SK-N-SH treated with all-trans-retinoic acid at 6 μM for 48 hours (cell line): ENCODE results near the gene DDX19B.
"Not testable (repeated sequence)": the region's sequence is repeated elsewhere in the genome, so short reads cannot be mapped to it uniquely, and the experiment has no call there.

Experiments used
- ATAC-seq: fragments of 200-7000 bp; cut with Tn5 transposase; 3 replicates; pipeline ENCODE4 v1.9.1; 2020; ENCODE audit warnings: mild to moderate bottlenecking, moderate library complexity
- ARNTL ChIP-seq: fragments of 450-650 bp; formaldehyde crosslinking; IDR thresholded peaks from 2 replicates; pipeline ENCODE4 v1.5.0; 2020; ENCODE audit warnings: low read depth, mild to moderate bottlenecking, moderate library complexity, borderline replicate concordance
- BACH2 ChIP-seq: fragments of 250-450 bp; sonication (Bioruptor Pico); IDR thresholded peaks from 2 replicates; pipeline ENCODE4 v1.9.0; 2021; ENCODE audit warnings: mild to moderate bottlenecking, borderline replicate concordance
- CSDC2 ChIP-seq: fragments of 250-450 bp; sonication (Bioruptor Pico); IDR thresholded peaks from 2 replicates; pipeline ENCODE4 v1.5.0; 2020; ENCODE audit warnings: mild to moderate bottlenecking, moderate library complexity
- GLIS3 ChIP-seq: fragments of 250-450 bp; sonication (Bioruptor Pico); IDR thresholded peaks from 2 replicates; pipeline ENCODE4 v1.5.0; 2020; ENCODE audit warnings: mild to moderate bottlenecking, moderate library complexity
- ISL1 ChIP-seq: fragments of 250-450 bp; sonication (Bioruptor Pico); IDR thresholded peaks from 2 replicates; pipeline ENCODE4 v2.1.2; 2022; ENCODE audit warnings: mild to moderate bottlenecking, moderate library complexity
- OSR1 ChIP-seq: fragments of 250-450 bp; sonication (Bioruptor Pico); IDR thresholded peaks from 2 replicates; pipeline ENCODE4 v1.8.0; 2022; ENCODE audit warnings: moderate library complexity, mild to moderate bottlenecking, inconsistent platforms
- PPARA ChIP-seq: fragments of 250-450 bp; sonication (Bioruptor Pico); IDR thresholded peaks from 2 replicates; pipeline ENCODE4 v1.5.0; 2020; ENCODE audit warnings: mild to moderate bottlenecking, borderline replicate concordance
- RARB ChIP-seq: fragments of 250-450 bp; sonication (Bioruptor Pico); IDR thresholded peaks from 2 replicates; pipeline ENCODE4 v1.8.0; 2021; ENCODE audit warnings: mild to moderate bottlenecking, moderate library complexity
- SNAI2 ChIP-seq: fragments of 250-450 bp; sonication (Bioruptor Pico); IDR thresholded peaks from 2 replicates; pipeline ENCODE4 v1.5.0; 2020; ENCODE audit warnings: mild to moderate bottlenecking, moderate library complexity
- TCF4 ChIP-seq: fragments of 250-450 bp; sonication (Bioruptor Pico); IDR thresholded peaks from 2 replicates; pipeline ENCODE4 v1.8.0; 2021; ENCODE audit warnings: mild to moderate bottlenecking, moderate library complexity, borderline replicate concordance
- ZC3H10 ChIP-seq: fragments of 250-450 bp; sonication (Bioruptor Pico); IDR thresholded peaks from 2 replicates; pipeline ENCODE4 v1.5.1; 2021; ENCODE audit warnings: mild to moderate bottlenecking, moderate library complexity
- ZFP3 ChIP-seq: fragments of 250-450 bp; sonication (Bioruptor Pico); IDR thresholded peaks from 2 replicates; pipeline ENCODE4 v1.5.0; 2020; ENCODE audit warnings: mild to moderate bottlenecking, moderate library complexity
- ZFP30 ChIP-seq: fragments of 450-650 bp; formaldehyde crosslinking; IDR thresholded peaks from 2 replicates; pipeline ENCODE4 v1.5.0; 2022; ENCODE audit warnings: mild to moderate bottlenecking, moderate library complexity
- ZNF565 ChIP-seq: fragments of 450-650 bp; formaldehyde crosslinking; conservative IDR thresholded peaks from 2 replicates; pipeline ENCODE4 v1.5.0; 2020; ENCODE audit warnings: low read depth, mild to moderate bottlenecking, moderate library complexity
- ZNF70 ChIP-seq: fragments of 450-650 bp; formaldehyde crosslinking; IDR thresholded peaks from 2 replicates; pipeline ENCODE4 v1.5.0; 2020; ENCODE audit warnings: mild to moderate bottlenecking, moderate library complexity
- ZNF8 ChIP-seq: fragments of 450-650 bp; formaldehyde crosslinking; IDR thresholded peaks from 2 replicates; pipeline ENCODE4 v1.5.0; 2020; ENCODE audit warnings: mild to moderate bottlenecking, moderate library complexity
- TF ChIP-seq, protein P1 (sequence below): fragments of 250-450 bp; sonication (Bioruptor Pico); IDR thresholded peaks from 2 replicates; pipeline ENCODE4 v1.5.0; 2020; ENCODE audit warnings: mild to moderate bottlenecking, moderate library complexity
- TF ChIP-seq, protein P2 (sequence below): fragments of 250-450 bp; sonication (Bioruptor Pico); IDR thresholded peaks from 2 replicates; pipeline ENCODE4 v1.8.0; 2020; ENCODE audit warnings: mild to moderate bottlenecking, moderate library complexity, borderline replicate concordance
- TF ChIP-seq, protein P3 (sequence below): fragments of 250-450 bp; sonication (Bioruptor Pico); IDR thresholded peaks from 2 replicates; pipeline ENCODE4 v1.8.0; 2021; ENCODE audit warnings: low read depth, mild to moderate bottlenecking, moderate library complexity, borderline replicate concordance

DDX19B gene

DNA sequence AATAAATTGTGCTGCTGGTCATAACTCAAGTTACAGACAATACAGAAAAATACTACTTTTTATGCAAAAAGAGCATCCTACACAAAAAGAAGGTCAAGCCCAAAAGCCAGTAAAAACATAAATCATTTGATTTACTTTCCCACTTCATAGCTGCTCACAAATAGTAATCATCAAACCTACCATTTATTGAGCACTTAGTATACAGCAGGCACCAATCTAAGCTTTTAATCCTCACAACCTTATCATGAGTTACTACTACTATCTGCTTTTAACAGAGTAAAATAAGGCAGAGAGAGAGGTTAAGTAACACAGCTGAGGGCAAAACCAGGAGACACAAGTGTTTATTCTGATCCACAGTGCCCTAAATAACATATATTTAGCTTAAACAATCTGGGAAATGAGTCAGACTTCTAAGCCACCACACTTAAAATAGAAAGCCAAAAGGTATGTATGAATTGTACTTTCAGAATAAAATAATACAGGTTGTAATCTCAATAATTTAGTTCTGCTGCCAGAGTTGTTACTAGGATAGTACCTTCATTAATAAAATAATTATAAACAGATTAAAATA is 8.0 kb upstream of the DDX19B start (continued):
- TF ChIP-seq, protein P1, sequence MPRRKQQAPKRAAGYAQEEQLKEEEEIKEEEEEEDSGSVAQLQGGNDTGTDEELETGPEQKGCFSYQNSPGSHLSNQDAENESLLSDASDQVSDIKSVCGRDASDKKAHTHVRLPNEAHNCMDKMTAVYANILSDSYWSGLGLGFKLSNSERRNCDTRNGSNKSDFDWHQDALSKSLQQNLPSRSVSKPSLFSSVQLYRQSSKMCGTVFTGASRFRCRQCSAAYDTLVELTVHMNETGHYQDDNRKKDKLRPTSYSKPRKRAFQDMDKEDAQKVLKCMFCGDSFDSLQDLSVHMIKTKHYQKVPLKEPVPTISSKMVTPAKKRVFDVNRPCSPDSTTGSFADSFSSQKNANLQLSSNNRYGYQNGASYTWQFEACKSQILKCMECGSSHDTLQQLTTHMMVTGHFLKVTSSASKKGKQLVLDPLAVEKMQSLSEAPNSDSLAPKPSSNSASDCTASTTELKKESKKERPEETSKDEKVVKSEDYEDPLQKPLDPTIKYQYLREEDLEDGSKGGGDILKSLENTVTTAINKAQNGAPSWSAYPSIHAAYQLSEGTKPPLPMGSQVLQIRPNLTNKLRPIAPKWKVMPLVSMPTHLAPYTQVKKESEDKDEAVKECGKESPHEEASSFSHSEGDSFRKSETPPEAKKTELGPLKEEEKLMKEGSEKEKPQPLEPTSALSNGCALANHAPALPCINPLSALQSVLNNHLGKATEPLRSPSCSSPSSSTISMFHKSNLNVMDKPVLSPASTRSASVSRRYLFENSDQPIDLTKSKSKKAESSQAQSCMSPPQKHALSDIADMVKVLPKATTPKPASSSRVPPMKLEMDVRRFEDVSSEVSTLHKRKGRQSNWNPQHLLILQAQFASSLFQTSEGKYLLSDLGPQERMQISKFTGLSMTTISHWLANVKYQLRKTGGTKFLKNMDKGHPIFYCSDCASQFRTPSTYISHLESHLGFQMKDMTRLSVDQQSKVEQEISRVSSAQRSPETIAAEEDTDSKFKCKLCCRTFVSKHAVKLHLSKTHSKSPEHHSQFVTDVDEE: no peak
- TF ChIP-seq, protein P2, sequence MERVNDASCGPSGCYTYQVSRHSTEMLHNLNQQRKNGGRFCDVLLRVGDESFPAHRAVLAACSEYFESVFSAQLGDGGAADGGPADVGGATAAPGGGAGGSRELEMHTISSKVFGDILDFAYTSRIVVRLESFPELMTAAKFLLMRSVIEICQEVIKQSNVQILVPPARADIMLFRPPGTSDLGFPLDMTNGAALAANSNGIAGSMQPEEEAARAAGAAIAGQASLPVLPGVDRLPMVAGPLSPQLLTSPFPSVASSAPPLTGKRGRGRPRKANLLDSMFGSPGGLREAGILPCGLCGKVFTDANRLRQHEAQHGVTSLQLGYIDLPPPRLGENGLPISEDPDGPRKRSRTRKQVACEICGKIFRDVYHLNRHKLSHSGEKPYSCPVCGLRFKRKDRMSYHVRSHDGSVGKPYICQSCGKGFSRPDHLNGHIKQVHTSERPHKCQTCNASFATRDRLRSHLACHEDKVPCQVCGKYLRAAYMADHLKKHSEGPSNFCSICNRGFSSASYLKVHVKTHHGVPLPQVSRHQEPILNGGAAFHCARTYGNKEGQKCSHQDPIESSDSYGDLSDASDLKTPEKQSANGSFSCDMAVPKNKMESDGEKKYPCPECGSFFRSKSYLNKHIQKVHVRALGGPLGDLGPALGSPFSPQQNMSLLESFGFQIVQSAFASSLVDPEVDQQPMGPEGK: no peak
- TF ChIP-seq ZFP3 (CRISPR knock-in tag) (no peak), PPARA (CRISPR knock-in tag) (no peak), GLIS3 (CRISPR knock-in tag) (no peak), RARB (no peak), TCF4 (CRISPR knock-in tag) (no peak)
- TF ChIP-seq, all 23 proteins: peak for 0

DNA sequence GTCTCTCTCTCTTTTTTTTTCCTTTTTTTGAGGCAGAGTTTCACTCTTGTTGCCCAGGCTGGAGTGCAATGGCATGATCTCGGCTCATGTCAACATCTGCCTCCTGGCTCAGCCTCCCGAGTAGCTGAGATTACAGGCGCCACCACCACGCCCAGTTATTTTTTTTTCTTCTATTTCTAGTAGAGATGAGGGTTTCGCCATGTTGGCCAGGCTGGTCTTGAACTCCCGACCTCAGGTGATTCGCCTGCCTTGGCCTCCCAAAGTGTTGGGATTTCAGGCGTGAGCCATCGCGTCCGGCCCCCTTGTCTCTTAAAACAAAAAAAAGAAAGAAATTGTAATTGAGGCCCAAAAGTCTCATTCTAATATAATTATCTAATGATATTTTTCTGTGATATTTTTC is 6.8 kb upstream of the DDX19B start:
- ATAC-seq: not testable (repeated sequence)

DNA sequence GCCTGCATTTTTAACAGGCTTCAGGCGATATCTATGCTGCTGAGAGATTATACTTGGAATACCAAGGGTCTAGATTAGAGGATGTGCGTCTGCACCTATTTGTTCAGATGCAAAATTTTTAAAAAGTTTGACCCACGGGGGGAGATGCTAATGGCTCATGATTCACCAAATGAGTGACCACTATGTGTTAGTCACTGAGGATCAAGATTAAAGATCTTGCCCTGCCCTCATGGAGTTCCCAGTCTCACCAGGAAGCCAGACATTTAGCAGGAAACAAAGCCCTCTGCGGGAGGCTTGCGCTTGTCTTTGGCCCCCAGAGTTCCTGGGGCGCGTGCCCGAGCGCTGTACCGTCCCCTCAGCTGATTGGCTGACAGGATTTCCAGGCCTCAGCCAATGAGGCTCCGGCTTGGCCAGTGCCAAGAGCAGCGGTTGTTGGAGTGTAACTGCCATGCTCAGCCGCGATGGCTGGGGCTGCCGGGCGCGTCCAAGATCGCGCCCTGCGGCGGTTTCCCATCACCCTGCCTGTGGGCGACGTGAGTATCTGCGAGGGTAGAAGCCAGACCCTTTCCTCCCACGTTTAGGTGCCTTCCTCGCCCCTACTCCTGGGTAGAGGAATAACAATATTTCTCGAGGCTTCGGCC is 4.5 kb upstream of the DDX19B start:
- ATAC-seq: no peak
- TF ChIP-seq ISL1 (CRISPR knock-in tag): no peak
- no peak for TF ChIP-seq ZNF8 (CRISPR knock-in tag)
- TF ChIP-seq BACH2 (CRISPR knock-in tag): no peak
- TF ChIP-seq ZNF565: no peak
- no peak for TF ChIP-seq CSDC2 (CRISPR knock-in tag)
- no peak for TF ChIP-seq PPARA (CRISPR knock-in tag)
- no peak for TF ChIP-seq ZNF70 (CRISPR knock-in tag)
- no peak for TF ChIP-seq GLIS3 (CRISPR knock-in tag)
- no peak for TF ChIP-seq ZC3H10 (CRISPR knock-in tag)
- TF ChIP-seq ZFP3 (CRISPR knock-in tag): no peak
- TF ChIP-seq, protein P1: no peak
- TF ChIP-seq OSR1: no peak
- TF ChIP-seq TCF4 (CRISPR knock-in tag): no peak
- no peak for TF ChIP-seq ZFP30 (CRISPR knock-in tag)
- TF ChIP-seq, protein P2: no peak
- no peak for TF ChIP-seq RARB
- TF ChIP-seq ARNTL: no peak
- TF ChIP-seq, protein P3, sequence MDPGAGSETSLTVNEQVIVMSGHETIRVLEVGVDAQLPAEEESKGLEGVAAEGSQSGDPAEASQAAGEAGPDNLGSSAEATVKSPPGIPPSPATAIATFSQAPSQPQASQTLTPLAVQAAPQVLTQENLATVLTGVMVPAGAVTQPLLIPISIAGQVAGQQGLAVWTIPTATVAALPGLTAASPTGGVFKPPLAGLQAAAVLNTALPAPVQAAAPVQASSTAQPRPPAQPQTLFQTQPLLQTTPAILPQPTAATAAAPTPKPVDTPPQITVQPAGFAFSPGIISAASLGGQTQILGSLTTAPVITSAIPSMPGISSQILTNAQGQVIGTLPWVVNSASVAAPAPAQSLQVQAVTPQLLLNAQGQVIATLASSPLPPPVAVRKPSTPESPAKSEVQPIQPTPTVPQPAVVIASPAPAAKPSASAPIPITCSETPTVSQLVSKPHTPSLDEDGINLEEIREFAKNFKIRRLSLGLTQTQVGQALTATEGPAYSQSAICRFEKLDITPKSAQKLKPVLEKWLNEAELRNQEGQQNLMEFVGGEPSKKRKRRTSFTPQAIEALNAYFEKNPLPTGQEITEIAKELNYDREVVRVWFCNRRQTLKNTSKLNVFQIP: no peak
- TF ChIP-seq SNAI2 (CRISPR knock-in tag): no peak
- TF ChIP-seq, all 23 proteins: peak for 0
